Activated CD4-positive, CD25-positive, alpha-beta regulatory T cell treated with anti-CD3 and anti-CD28 coated beads, Interleukin-2, amount 50 U/mL, for 72 hours (primary cell): ENCODE data around the gene CD1C.
"Not testable (repeated sequence)": the region's sequence is repeated elsewhere in the genome, so short reads cannot be mapped to it uniquely, and the experiment has no call there.

ENCODE experiments used
- DNase-seq: peaks from one replicate; pipeline ENCODE4 v3.0.0; 2021

The CD1C gene

DNA sequence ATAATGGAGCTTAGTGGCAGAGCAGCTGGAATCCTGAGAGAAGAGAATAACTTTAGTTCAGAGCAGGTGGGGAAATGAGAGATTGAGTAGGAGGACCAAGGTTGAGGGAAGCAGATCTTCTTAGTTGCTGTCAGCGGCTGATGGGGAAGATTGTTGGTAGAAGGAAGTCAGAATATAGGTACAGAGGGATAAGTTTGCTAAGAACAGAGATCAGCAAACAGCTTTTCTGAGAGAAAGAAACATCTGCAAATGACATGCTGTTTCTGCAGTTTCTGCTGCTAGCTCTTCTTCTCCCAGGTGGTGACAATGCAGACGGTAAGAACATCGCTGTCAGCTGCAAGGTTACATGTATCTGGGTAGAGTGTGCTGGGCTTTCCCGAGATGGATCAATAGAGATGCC is at the start of gene CD1C:
Gene CD1C, plus strand, starts transcription at position 113 of the 400 bp plus-strand sequence. Its CDS starts 142 bp downstream, at position 255.
- DNase-seq = no peak

DNA sequence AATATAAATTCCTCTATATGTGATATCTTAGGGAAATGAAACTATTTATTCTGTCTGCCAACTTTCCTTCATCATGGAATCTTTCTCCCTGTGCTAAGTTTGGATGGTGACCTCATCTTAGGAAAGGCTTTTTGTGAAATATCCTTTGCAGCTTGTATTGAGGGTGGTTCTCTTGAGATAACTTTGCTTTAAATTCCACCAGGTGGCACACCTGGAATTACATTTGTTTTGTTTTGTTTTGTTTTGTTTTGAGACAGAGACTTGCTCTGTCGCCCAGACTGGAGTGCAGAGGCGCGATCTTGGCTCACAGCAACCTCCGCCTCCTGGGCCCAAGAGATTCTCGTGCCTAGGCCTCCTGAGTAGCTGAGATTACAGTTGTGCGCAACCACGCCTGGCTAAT is 43.1 kb upstream of the CD1C start:
- no peak for DNase-seq

DNA sequence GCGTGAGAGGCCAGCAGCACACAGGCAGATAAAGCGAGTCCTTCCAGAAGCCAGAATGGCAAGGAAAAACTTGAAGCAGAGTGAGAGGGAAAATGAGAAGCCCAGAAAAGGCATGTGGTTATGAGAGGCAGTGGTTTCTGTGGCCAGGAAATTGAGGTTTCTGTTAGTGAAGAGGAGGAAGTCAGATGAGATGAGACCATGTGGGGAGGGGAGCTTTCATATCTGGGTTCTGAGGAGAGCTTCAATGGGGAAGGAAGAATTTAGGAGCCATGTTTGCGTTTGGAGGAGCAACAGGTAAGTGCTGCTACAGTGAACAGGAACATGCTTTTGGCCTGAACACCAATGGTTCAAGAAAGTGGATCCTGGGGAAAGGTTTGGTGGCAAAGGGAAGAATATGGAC is 41.6 kb upstream of the CD1C start:
- DNase-seq = no peak

DNA sequence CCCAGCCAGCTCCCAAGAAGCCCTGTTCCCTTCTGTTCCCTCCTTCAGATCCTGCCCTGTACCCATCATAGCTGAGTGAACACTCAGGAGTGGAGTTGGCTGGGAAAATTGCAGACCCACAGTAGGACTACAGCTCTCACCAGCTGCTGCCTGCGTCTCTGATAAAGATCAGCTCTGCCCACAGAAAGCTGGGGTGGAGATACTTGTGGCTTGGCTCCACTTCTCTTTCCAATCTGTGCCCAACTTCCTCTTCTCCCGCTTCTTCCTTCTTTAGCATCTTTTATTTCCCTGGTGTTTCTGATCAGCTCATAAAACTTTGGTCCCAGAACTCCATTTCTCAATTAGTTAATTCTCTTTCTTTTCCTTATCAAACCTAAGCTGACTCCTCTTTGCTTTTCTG is 41.0 kb upstream of the CD1C start:
- no peak for DNase-seq

DNA sequence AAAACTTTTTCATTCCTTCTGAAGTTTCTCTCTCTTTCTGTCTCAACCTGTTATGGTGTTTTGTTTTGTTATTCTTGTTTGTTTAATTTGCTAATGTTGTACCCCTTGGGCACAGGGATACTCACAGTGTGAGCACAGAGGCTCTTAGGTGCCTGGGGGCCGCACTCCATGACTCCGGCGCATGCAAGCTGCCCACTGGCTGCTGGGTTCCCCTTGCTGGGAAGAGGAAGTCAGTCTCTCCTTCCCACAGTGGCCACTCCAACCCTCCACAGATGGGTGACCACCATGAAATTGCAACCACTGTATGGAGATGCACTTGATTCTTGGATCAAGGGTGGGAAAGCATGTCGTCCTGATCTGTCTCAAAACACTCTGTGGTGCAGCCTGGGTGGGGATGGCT is 40.1 kb upstream of the CD1C start:
- no peak for DNase-seq

DNA sequence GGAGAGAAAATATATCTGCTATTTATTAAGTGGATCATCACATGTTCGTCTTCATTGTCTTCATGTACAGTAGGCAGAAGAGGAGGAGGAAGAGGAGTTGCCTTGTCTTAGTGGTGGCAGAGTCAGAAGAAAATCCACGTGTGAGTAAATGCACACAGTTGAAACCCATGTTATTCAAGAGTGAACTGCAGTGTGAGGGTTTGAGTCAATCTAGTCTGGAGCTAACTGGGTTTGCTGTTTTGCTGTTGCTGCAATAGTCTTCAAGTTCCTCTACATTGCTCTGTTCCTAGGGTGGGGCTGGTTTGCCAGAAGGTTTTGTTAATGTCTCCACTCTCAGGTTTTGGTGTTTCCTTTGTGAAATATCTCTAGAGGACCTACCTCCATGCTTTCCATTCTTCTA is 38.6 kb upstream of the CD1C start:
- no peak for DNase-seq

DNA sequence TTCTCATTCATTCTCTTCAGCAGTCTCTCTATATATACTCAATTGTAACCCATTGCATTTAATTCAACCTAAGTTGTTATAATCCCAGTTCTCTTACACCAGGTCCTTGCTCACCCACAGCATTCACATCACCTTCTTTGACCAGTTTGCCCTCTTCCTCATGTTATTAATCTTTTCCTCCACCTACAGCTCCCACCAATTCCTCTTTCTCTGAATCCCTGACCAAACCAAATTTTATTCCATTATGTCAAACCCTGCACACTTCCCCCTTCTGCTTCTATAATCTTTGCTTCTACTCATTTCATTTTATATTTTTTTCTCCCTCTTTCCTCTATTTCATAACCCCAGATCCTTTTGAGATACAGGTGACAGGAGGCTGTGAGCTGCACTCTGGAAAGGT is 34.1 kb upstream of the CD1C start:
- no peak for DNase-seq

DNA sequence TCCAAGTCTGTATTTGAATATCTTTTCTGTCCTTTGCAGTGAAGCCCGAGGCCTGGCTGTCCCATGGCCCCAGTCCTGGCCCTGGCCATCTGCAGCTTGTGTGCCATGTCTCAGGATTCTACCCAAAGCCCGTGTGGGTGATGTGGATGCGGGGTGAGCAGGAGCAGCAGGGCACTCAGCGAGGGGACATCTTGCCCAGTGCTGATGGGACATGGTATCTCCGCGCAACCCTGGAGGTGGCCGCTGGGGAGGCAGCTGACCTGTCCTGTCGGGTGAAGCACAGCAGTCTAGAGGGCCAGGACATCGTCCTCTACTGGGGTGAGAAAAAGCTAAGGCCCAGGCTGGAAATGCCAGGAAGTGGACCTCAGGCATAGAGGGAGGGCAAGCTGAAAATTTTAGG is 33.0 kb upstream of the CD1C start:
- DNase-seq = not testable (repeated sequence)

DNA sequence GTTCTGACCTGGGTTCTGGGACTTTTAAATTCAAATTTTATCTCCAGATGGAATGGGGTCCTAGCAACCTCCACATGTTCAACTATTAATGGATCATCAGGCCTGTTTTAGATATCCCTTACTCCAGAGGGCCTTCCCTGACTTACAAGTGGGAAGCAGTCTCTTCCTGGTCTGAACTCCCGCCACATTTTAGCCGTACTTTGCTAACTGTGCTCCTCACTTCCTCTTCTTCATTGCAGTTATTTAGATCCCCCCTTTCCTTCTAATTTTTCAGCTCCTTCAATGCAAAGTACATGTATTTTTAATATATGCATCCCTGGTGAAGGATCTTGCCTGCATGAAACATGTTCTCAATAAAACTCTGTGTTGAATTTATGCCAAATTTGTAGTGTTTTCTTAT is 31.8 kb upstream of the CD1C start:
- DNase-seq = no peak

DNA sequence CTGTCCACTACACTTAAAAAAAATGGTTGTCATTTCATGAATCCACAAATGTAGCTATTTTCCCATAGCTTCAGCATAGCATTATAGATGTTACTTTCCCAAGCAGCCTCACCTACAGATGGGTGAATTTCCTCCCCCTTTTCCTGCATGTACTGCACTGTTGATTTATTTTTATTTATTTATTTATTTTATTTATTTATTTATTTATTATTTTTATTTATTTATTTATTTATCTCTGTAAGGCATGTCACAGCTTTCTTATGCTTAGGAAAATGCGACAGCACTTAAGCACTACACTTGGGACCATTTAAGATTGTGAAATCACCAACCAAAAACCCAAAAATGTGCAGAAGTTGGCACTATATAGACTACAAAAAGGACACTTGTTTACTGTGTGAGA is 30.6 kb upstream of the CD1C start:
- DNase-seq = no peak

DNA sequence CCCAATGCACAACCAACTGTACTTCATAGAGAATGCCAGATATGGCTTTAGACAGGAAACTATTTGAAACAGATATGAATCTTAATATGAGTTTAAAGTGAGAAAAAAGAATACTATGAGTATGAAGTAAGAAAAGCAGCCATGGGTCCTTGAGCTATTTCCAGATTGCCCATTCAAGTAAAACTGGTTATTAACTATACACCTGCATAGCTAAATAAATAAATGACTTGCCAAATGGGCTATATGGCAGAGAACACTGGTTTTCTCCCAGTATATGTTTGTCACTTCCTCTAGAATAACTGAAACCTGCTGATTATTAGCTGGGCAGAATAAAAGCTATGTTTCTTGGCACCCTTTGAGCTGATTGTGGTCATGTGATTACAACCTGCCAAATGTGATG is 17.0 kb upstream of the CD1C start:
- DNase-seq = no peak

DNA sequence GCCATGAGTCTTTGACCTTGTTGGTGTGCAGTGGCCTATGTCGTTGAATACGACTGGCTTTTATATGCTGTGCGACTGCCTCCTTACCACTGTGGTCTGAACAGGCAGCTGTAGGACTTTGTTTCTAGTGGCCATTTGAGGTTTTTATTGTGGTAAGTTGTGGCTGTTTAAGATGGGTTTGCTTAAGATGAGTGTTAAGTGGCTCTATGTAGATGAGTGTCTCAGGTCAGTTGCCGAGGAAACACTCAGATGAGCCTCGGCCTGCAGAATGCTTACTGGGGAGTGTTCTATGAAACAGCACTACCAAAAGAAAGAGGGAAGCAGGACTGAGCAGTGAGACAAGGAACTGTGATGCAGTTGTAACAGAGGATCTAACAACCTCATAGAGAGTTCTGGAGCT is 14.9 kb upstream of the CD1C start:
- DNase-seq = no peak

DNA sequence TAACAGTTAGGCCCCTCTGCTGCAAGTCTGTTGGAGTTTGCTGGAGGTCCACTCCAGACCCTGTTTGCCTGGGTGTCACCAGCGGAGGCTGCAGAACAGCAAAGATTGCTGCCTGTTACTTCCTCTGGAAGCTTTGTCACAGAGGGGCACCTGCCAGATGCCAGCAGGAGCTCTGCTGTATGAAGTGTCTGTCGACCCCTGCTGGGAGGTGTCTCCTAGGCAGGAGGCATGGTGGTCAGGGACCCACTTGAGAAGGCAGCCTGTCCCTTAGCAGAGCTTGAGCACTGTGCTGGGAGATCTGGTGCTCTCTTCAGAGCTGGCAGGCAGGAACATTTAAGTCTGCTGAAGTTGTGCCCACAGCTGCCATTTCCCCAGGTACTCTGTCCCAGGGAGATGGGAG is 7.3 kb upstream of the CD1C start:
- DNase-seq = not testable (repeated sequence)

DNA sequence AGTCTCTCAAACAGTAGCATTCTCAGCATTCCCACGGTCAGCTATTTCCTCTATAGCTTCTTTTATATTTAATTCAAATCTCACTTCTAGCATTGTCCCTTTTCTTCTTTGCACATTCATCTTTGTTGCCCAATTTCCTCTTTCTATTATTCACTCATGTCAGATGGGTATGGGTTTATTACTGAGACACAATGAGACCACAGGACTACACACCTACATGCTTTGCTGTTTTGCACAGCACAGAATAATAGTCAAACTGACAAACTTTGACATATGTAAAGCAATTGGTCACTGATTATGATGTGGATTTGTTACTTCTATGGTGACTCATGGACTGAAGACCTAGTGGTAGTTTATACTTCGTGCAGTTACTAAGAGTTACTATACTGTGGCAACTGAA is 5.8 kb upstream of the CD1C start:
- no peak for DNase-seq

DNA sequence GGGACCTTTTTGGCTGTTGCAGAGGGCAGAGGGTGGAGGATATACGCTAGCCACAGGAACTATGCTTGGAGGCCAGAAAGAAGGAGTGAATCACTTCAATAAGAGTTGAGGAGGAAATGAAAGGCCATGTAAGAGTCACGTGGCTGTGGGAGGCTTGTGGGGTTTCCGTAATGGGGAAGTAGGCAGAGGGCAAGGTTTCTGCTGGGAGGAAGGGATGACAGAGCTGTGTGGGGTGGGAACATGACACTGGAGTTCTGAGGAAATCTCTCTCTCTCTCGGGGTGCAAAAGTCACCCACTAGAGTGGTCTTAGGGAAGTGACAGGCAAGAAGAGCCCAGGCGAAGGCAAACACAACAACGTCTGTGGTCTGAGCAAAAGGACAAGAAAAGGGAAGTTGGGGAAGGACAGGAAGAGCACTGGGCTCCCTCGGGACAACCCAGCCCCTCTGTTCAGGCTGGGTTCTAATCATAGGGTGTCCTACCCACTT is 3.9 kb upstream of the CD1C start:
- DNase-seq = no peak

DNA sequence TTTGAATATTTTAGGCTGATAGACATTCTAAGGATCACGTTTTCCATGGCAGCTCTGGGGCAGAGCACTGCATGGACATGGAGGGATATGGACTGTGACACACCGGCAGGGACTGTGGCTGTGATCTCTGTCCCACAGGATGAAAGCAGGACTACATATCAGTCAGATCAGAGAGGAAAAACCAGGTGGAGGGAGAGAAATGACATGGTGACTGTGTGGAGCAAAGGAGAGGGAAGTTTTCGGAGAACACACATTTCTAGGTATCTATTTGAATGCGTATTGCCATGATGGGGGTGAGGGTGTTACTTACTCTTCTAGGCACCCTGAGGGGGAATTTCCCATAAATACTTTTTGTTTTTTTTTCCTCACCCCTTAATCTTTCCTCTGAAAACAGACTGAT is 3.2 kb upstream of the CD1C start:
- no peak for DNase-seq

DNA sequence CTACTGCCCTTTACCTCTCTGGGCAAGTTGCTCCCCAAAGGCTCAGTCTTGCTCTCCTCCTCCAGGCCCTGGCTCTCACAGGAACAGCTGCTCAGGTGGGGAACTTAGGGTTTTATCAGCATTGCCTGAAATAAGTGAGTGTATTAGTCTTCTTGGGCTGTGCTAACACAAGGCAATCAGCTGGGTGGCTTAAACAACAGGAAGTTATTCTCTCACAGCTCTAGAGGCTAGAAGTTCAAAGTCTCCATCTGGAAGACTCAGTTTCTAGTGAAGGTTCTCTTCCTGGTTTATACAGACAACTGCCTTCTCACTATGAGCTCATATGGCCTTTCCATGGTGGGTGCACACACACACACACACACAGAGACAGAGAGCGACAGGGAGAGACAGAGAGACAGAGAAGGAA is 2.8 kb upstream of the CD1C start:
- no peak for DNase-seq

DNA sequence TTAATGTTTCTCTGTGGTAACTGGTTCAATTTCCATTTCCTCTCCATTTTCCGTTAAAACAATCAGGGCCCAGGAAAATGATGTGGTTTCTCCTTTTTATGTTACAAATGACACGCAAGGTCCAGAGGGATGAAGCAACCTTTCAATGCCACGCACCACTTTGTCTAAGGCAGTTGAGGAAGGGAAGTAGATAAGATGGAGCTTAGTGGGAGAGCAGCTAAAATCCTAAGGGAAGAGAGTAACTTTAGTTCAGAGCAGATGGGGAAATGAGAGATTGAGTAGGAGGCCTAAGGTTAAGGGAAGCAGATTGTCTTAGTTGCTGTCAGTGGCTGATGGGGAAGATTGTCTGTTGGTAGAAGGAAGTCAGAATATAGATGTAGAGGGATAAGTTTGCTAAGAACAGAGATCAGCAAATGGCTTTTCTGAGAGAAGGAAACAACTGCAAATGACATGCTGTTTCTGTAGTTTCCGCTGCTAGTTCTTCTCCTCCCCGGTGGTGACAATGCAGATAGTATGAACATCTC is 660 bp downstream of the CD1C start:
- no peak for DNase-seq

DNA sequence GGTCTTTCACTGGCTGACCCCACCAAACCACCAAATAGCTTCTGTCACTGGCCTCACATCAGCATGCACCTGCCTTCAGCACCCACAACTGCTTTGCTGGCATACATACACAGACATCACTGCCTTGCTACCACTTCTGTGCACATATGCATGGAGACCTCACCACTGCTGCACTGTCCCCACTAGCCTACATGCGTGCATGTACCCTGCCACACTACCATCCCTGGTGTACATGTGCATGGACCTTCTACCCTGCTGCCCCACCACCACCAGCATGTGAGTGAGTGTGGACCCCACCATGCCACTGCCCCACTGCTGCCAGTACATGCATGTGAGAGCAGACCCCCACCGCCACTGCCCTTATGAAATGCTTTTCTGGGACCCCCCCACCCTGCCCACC is 6.1 kb downstream of the CD1C start:
- DNase-seq = no peak

DNA sequence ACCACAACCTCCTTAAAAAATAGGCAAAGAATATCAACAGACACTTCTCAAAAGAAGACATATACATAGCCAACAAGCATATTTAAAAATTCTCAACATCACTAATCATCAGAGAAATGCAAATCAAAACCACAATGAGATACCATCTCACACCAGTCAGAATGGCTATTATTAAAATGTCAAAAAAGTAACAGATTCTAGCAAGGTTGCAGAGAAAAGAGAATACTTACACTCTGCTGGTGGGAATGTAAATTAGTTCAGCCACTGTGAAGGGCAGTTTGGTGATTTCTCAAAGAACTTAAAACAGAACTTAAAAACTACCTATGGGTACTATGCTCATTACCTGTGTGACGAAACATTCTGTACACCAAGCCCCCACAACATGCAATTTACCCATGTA is 20.9 kb downstream of the CD1C start:
- DNase-seq = no peak

DNA sequence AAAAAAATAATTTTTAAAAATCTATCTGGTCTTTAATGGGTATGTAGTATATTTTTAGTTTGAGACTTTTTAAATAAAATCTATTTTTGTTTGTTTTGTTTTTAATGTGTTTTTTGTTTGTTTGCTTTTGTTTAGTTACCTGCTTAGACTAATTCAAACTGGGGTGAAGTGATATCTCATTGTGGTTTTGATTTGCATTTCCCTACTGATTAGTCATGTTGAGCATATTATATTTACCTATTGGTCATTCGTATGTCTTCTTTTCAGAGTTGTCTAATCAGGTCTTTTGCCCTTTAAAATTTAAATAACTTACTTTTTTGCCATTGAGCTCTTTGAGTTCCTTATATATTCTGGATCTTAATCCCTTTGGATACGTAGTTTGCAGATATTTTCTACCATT is 21.3 kb downstream of the CD1C start:
- DNase-seq = no peak

DNA sequence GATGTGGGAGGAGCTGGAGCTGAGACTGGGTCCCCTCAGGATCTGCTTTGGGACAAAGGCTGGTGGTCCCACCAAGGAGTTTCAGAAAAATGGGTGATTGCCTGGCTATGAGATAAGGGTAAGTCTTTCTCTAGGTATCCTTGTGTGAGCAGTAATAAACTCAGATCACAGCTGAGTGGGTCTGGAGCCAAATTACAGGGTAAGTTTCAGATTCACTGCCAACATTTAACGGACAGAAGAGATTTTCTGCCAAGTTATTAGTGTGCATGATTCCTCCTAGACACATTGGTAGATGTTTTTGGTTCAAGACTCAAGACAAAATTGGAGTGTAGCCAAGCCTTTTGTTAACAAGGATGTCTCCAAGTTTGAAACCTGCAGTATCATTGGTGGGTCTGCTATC is 34.1 kb downstream of the CD1C start:
- DNase-seq = no peak

DNA sequence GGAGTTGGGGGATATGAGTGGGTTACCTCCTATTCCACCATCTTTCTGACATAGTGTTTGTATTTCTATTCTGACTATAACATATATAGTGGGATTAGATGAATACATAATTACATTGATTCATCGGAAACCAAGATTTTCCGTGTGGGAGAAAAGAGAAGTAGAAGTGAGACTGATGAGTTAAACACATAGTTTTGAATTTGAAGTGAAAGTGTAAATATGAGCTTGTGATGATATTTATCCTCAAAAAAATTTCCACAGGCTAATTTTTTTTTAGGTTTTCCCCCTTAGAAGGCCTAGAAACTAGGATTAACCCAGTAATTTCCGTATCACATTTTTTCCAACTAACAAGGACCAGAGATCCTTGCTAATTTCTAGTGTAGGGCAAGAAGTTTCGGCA is 34.7 kb downstream of the CD1C start:
- no peak for DNase-seq

DNA sequence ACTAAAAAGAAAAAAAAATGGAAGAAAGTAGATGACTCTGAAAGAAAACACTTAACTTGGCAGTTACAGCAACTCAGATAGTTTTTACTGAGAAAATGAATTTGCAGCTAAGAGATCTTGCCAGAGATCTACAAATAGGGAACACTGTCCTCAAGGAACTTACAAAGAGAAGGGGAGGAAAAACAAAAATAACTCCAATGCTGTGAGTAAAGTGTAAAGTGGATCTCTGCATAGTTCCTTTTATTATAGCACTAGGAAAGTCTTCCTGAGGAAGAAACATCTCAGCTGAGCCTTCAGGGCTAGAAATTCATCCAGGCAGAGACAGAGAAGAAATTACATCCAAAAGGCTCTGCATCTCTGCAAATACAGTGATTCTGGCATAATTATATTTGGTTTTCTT is 37.8 kb downstream of the CD1C start:
- no peak for DNase-seq

DNA sequence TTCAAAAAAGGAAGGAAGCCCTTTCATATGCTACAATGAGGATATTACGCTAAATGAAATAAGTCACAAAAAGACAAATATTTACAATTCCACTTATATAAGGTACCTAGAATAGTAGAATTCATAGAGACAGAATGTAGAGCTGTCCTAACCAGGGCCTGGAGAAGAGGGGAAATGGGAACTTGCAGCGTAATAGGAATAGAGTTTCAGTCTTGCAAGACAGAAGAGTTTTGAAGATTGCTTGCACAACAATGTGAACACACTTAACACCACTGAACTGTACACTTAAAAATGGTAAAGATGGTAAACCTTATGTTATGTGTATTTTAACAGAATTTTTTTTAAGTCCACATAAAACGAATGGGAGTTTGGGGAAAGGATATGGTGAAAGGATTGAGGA is 38.7 kb downstream of the CD1C start:
- no peak for DNase-seq

DNA sequence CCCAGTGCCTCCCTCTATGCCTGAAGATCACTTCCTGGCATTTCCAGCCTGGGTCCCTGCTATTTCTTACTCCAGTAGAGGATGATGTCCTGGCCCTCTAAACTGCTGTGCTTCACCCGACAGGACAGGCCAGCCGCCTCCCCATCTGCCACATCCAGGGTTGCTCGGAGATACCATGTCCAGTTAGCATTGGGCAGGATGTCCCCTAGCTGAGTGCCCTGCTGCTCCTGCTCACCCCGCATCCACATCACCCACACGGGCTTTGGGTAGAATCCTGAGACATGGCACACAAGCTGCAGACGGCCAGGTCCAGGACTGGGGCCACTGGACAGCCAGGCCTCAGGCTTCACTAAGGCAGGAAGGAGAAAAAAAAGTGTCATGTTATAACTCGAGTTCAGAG is 39.6 kb downstream of the CD1C start:
- DNase-seq = no peak
